ENCODE data around the gene TMUB2. TPM values are rescaled to one million over a fixed set of nuclear protein-coding genes. Genes with fewer than 3 reads are reported as not detected.
"Not testable (repeated sequence)": the region's sequence is repeated elsewhere in the genome, so short reads cannot be mapped to it uniquely, and the experiment has no call there.

TMUB2 gene
- 10 to 100 TPM; 28.5 to 46.1 (median 34.9) TPM for total RNA-seq

- 0 to 1% methylated on average over 32 to 50 of the region's 50 CpGs for WGBS, 2 donors
- Histone ChIP-seq H3K9me3 (no peaks in the 10 kb centered on the region), H3K36me3 (peaks cover 3 to 44% (median 29%) of the 10 kb centered on the region in 4 donors), H3K4me3 (peak within 1 kb of the TSS; percentile 73 to 96 (median 76)), H3K27ac (peak within 1 kb of the TSS; percentile 96 to 99 (median 98)), H3K27me3 (no peaks in the 10 kb centered on the region), H3K4me1 (peaks cover 28 to 35% (median 29%) of the 10 kb centered on the region in 4 donors)
- TF ChIP-seq CTCF (IDR thresholded peaks at IDR 0.05) (peak in 1 of 6 experiments; percentile 23), POLR2A (IDR thresholded peaks at IDR 0.05) (peak; percentile 32 to 91 (median 68)), EP300 (IDR thresholded peaks at IDR 0.05) (peak in 1 of 4 donors; percentile 25), POLR2AphosphoS5 (IDR thresholded peaks at IDR 0.05) (peak; percentile 77 to 80)
- peak; percentile 99 for ATAC-seq (ENCODE audit: low FRiP score in 2 of 2)
- DNase-seq = peak; percentile 97 to 99
These were observed at the start of gene TMUB2 for GRCh38 chr17:44186307-44187130. Gene TMUB2, plus strand, starts transcription at chr17:44186972. Its CDS starts 737 bp downstream, at chr17:44187709.

- 8 to 23% methylated on average over 9 to 17 of the region's 20 CpGs for WGBS, 2 donors
- peak; percentile 78 to 84 for DNase-seq
These were observed 48.7 kb upstream of the TMUB2 start for GRCh38 chr17:44137891-44138709.

GRCh38 chr17:44143921-44144320 is 42.9 kb upstream of the TMUB2 start:
- not testable (repeated sequence) for DNase-seq; ATAC-seq (ENCODE audit: low FRiP score in 2 of 2); H3K27ac ChIP-seq; H3K4me3 ChIP-seq; H3K9me3 ChIP-seq; H3K27me3 ChIP-seq; H3K36me3 ChIP-seq
- 90 to 92% methylated on average over 8 of the region's 8 CpGs for WGBS, 2 donors
- peaks cover 6 to 13% (median 7%) of the 10 kb centered on the region in 4 donors for H3K4me1 ChIP-seq

More at GRCh38 chr17:44137891-44138709, 48.7 kb upstream of the TMUB2 start:
- Histone ChIP-seq H3K27ac (peak overlapping the region in 3 of 4 donors; percentile 10 to 67 (median 17)), H3K36me3 (no peaks in the 10 kb centered on the region), H3K27me3 (no peaks in the 10 kb centered on the region), H3K9me3 (no peaks in the 10 kb centered on the region), H3K4me3 (no peak overlapping the region), H3K4me1 (peaks cover 16 to 26% (median 17%) of the 10 kb centered on the region in 4 donors)
- ATAC-seq (ENCODE audit: low FRiP score in 2 of 2) = peak; percentile 91 to 92
- TF ChIP-seq POLR2A (IDR thresholded peaks at IDR 0.05) = peak in 1 of 4 donors; percentile 14
- peak; percentile 52 to 58 for TF ChIP-seq POLR2AphosphoS5 (IDR thresholded peaks at IDR 0.05)
- TF ChIP-seq EP300 (IDR thresholded peaks at IDR 0.05) = peak in 1 of 4 donors; percentile 25
- no peak for TF ChIP-seq CTCF (IDR thresholded peaks at IDR 0.05)

- Histone ChIP-seq H3K36me3 (no peaks in the 10 kb centered on the region), H3K27ac (peak overlapping the region in 1 of 4 donors; percentile 27), H3K9me3 (no peaks in the 10 kb centered on the region), H3K4me1 (peaks cover 6 to 13% (median 7%) of the 10 kb centered on the region in 4 donors), H3K27me3 (no peaks in the 10 kb centered on the region), H3K4me3 (no peak overlapping the region)
- WGBS, 2 donors = 72 to 79% methylated on average over 7 of the region's 7 CpGs
- ATAC-seq (ENCODE audit: low FRiP score in 2 of 2) = no peak
- peak in 1 of 2 donors; percentile 29 for TF ChIP-seq POLR2AphosphoS5 (IDR thresholded peaks at IDR 0.05)
- no peak for TF ChIP-seq CTCF (IDR thresholded peaks at IDR 0.05)
- no peak for DNase-seq
These were observed 41.6 kb upstream of the TMUB2 start for GRCh38 chr17:44144966-44145739.

Data from upper lobe of left lung (tissue), 6 donors.